NCI-H526 treated with DMSO at 0.1 percent for 48 hours (cell line): ENCODE data around the gene GPD2.

Source experiments
- DNase-seq: peaks from one replicate; lab custom pipeline; 2025; lab: John Stamatoyannopoulos, UW

The GPD2 gene

GRCh38 chr2:156435718-156436496 is at the start of gene GPD2:
TSS of gene GPD2 (plus strand) at chr2:156436379. CDS start at chr2:156476106, 39,727 bp downstream.
- DNase-seq = peak; percentile 52

DNA sequence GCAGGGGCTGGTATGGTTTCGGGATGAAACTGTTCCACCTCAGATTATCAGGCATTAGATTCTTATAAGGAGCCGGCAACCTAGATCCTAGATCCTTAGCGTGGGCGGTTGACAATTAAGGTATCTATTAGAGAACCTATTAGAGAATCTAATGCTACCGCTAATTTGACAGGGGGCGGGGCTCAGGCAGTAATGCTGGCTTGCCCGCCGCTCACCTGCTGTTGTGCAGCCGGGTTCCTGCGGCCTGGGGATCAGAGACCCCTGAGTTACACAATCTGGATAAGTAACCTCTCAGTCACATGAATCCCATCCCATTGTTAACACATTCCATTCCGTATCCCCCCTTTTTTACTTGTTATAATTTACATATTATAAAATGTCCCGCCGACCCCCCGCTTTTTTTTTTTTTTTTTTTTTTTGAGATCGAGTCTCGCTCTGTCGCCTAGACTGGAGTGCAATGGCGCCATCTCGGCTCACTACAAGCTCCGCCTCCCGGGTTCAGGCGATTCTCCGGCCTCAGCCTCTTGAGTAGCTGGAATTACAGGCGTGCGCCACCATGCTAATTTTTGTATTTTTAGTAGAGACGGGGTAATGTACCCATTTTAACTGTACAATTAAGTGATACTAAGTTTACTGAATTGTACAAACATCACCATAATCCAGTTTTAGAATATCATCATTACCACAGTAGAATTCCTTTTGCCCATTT is 42.0 kb upstream of the GPD2 start:
- DNase-seq = no peak

DNA sequence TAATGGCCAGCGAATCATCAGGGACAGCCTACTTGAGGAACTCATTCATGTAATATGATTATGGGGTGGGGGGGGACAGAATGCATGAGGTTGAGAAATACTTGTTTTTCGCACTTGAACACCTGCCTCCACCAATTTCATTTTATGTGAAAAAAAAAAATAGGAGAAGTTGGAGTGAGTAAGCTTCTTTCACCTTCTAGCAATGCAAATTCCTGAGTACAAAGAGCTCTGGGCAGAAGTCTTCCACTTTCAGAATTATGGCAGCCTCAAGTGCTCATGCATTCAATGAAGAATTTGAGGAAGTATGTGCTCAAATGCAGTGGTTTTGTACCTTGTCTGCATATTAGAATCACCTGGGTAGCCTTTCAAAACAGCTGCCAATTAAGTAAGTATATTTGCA is 40.1 kb upstream of the GPD2 start:
- no peak for DNase-seq

DNA sequence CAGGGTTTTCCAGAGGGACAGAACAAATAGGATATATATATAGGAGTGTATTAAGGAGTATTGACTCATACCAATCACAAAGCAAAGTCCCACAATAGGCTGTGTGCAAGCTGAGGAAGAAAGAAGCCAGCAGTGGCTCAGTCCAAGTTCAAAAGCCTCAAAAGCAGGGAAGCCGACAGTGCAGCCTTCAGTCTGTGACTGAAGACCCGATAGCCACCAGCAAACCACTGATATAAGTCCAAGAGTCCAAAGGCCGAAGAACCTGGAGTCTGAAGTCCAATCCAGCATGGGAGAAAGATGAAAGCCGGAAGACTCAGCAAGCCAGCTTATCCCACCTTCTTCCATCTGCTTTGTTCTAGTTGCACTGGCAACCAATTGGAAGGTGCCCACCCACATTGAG is 39.0 kb upstream of the GPD2 start:
- no peak for DNase-seq

GRCh38 chr2:156398176-156398575 is 38.0 kb upstream of the GPD2 start:
- no peak for DNase-seq

DNA sequence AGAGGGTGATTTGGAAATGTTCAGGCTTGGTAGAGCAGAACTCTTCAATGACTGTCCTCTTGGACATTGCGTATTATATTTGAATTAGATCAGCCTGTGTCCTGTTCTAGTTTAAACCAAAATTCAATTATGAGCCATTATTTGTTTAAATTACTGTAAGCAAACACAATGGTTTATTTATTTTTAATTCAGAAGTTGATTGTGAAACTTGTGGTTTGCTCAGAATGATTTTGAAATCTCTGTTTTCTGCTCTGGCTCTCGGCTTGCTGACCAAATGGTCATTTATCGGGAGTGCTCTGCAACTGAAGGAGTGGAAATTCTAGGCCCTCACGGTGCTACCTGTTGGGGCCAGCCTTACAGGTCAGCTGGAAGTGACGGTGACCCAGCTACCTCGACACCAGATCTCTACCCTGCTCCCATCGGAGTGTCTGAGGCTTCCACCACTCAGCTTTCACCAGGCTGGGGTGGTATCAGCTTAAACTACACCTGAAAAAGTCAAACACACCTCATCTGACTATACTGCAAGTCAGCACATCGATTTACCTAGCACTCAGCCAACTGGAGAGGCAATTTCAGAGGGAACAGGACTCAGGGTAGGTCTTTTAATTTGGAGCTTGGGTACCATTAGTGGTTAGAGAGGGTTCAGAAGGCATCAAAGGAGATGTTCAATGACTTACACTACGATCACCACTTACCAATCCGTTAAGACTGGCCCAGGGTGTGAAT is 36.8 kb upstream of the GPD2 start:
- DNase-seq = peak; percentile 66

- peak; percentile 86 for DNase-seq
Observed at GRCh38 chr2:156399950-156400705, 36.1 kb upstream of the GPD2 start.

GRCh38 chr2:156400706-156401678 is 35.2 kb upstream of the GPD2 start:
- DNase-seq = peak; percentile 86

- DNase-seq = no peak
Observed at GRCh38 chr2:156401861-156402260, 34.3 kb upstream of the GPD2 start.

GRCh38 chr2:156405586-156405985 is 30.6 kb upstream of the GPD2 start:
- no peak for DNase-seq

- DNase-seq = no peak
Observed at GRCh38 chr2:156411835-156412234, 24.3 kb upstream of the GPD2 start.

DNA sequence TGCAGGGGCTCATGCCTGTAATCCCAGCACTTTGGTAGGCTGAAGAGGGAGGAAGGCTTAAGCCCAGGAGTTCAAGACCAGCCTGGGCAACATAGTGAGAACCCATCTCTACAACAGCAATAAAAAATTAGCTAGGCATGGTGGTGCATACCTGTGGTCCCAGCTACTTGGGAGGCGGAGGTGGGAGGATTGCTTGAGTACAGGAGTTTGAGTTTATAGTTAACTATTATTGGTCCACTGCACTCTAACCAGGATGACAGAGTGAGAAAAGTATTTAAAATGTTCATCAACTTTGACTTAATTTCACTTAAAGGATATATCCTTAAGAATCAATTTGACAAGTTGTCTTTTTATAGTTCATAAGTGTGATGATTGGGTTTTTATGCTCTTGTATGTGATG is 14.3 kb upstream of the GPD2 start:
- no peak for DNase-seq

GRCh38 chr2:156423674-156424282 is 12.4 kb upstream of the GPD2 start:
- no peak for DNase-seq

DNA sequence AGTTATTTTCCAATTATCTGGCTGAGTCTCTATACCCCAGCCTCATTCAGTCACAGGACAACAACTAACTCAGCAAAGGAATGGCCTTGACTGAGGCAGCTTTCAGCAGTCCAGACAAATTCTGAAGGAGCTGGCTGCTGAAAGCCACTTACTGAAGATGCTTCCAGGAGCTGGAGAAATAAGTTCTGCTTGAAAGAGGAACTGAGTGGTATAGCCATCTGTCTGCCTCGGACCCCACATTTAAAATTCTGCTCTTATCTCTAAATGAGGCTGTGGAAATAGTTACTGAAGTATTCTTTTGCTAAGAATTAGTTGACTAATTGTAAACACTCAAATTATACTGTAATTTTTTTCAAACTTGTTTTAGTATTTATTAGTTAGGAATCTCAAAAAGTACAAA is 9.1 kb upstream of the GPD2 start:
- DNase-seq = no peak

GRCh38 chr2:156429211-156429610 is 7.0 kb upstream of the GPD2 start:
- DNase-seq = no peak

DNA sequence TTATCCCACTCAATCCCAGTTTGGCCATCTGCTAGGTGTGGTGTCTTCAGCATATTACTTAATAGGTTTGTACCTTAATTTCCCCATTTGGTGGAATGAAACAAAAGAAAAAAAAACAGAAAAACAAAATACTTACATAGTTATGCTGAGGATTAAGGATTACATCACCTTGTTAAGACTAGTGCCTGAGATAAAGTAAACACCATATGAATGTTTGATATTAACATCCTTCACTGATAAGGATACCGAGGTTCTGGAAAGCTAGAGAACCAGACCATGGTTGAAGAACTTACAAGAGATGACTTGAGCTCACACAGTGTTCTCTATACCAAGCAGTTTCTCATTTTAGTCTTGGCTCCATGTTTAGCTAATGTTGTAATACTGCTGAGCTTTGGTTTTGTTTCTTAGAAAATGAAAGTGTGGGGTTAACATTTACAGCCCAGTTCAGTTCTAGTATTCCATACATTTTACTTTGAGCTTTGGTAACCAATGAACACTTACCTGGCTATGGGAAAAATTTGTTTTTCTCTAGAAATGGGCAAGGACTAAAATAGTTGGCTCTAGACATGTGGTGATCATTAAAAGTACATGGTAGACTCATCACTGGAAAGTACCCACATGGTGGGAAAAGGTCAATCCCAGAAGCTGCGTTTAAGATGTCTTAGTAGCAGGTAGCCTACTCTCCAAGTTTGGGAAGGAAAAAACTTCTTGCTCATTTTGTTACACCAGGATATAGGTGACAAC is 5.8 kb upstream of the GPD2 start:
- DNase-seq = no peak

DNA sequence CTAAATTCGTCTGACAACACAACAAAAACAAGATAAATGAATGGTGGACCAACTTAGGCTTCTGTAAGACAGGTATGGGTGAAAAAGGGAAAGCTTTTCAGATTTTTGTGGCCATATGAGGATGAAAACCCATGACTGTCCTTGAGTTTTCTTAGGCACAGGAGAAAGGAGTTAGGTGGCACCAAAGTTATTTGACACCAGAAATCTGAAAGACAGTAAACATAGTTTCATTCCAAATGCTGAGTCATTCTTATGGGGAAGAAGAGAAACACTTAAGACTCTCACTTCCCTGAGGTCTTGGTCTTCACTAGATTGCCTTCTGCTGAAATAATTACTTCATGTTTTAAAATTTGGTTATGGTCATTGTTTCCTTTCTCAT is 5.2 kb upstream of the GPD2 start:
- DNase-seq = no peak

DNA sequence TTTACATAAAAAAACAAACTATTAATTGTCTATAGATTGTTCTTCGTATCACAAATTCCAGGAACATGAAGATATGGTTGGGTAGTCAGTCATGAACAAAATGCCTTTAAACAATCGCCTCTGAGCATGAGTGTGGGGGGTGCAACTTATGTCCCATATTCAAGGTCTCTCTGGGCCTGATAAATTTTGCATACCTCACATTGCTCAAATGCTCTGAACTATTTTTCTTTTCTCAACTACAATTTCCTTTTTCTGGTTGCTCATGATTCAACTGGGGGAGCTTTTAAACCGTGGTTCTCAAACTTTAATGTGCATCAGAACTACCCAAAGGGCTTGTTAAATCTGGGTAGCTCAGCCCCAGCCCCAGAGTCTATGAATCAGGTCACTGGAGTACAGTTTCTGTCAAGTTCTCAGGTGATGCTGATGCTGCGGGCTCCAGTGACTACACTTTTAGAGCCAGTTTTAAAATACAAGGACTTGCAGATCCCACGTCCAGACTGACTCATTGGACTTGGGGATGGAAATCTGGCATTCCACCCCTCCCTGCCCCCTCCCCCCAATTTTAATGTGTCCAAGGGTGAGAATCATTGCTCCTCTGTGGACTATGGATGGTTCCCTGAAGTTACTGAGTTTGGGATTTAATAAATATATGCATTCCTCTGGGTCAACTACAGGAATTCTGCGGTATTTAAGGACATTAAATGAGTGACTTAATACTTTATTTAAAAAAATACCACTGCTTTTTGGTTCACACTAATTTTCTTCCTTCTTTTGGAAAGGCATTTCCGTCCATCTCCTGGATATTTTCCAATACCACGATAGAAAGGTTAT is 1.5 kb upstream of the GPD2 start:
- DNase-seq = no peak

DNA sequence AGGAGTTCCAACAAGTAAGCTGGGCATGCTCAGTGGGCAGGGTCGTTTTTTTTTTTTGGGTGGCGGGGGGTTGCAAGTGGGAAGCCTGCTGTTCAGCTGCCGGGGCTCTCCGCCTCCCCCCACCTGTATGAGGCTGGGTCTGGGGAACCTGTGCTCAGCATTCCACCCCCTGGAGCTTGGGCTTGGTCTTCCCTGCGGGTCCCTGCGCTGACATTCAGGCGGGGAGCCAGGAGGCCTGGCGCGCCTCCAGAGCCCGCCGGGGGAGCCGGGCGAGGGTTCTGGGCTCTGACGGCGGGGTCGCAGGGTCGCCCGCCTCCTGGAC is 822 bp upstream of the GPD2 start:
- DNase-seq = no peak
